Measurements from ENCODE around the gene ITGBL1. TPM values are rescaled to one million over a fixed set of nuclear protein-coding genes. Genes with fewer than 3 reads are reported as not detected.

ITGBL1 gene
- total RNA-seq, 1 experiment from 2014 or later, result 0.22 TPM

DNA sequence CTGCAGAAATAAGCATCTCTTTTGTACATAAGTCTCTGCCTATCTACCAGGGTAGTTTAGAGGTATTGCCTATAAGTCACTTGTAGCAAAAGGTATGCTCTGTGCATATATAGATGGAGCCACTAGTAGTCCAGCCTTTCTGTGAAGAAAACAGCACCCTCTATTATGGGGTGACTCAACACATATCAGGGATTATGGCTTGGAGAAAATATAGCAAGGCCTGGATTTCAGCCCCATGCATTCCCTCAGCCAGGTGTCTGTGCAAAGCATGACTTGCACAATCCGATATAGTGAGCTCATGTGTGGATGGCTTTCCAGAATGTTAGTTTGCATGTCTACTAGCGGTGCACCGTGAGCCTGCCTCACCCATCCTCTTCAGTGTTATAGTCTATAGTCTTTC is 22.7 kb upstream of the ITGBL1 start (continued):
- TF ChIP-seq, protein P1, sequence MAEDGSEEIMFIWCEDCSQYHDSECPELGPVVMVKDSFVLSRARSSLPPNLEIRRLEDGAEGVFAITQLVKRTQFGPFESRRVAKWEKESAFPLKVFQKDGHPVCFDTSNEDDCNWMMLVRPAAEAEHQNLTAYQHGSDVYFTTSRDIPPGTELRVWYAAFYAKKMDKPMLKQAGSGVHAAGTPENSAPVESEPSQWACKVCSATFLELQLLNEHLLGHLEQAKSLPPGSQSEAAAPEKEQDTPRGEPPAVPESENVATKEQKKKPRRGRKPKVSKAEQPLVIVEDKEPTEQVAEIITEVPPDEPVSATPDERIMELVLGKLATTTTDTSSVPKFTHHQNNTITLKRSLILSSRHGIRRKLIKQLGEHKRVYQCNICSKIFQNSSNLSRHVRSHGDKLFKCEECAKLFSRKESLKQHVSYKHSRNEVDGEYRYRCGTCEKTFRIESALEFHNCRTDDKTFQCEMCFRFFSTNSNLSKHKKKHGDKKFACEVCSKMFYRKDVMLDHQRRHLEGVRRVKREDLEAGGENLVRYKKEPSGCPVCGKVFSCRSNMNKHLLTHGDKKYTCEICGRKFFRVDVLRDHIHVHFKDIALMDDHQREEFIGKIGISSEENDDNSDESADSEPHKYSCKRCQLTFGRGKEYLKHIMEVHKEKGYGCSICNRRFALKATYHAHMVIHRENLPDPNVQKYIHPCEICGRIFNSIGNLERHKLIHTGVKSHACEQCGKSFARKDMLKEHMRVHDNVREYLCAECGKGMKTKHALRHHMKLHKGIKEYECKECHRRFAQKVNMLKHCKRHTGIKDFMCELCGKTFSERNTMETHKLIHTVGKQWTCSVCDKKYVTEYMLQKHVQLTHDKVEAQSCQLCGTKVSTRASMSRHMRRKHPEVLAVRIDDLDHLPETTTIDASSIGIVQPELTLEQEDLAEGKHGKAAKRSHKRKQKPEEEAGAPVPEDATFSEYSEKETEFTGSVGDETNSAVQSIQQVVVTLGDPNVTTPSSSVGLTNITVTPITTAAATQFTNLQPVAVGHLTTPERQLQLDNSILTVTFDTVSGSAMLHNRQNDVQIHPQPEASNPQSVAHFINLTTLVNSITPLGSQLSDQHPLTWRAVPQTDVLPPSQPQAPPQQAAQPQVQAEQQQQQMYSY (CRISPR knock-in tag; IDR thresholded peaks at IDR 0.05), result no peak
- TF ChIP-seq, protein P2, sequence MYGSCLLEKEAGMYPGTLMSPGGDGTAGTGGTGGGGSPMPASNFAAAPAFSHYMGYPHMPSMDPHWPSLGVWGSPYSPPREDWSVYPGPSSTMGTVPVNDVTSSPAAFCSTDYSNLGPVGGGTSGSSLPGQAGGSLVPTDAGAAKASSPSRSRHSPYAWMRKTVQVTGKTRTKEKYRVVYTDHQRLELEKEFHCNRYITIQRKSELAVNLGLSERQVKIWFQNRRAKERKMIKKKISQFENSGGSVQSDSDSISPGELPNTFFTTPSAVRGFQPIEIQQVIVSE (CRISPR knock-in tag; IDR thresholded peaks at IDR 0.05; ENCODE audit: borderline replicate concordance), result no peak
- TF ChIP-seq NR3C1 (CRISPR knock-in tag; conservative IDR thresholded peaks at IDR 0.05; ENCODE audit: low read depth) (no peak), NFYB (CRISPR knock-in tag; conservative IDR thresholded peaks at IDR 0.05; ENCODE audit: low read depth) (no peak)
- TF ChIP-seq, protein P3, sequence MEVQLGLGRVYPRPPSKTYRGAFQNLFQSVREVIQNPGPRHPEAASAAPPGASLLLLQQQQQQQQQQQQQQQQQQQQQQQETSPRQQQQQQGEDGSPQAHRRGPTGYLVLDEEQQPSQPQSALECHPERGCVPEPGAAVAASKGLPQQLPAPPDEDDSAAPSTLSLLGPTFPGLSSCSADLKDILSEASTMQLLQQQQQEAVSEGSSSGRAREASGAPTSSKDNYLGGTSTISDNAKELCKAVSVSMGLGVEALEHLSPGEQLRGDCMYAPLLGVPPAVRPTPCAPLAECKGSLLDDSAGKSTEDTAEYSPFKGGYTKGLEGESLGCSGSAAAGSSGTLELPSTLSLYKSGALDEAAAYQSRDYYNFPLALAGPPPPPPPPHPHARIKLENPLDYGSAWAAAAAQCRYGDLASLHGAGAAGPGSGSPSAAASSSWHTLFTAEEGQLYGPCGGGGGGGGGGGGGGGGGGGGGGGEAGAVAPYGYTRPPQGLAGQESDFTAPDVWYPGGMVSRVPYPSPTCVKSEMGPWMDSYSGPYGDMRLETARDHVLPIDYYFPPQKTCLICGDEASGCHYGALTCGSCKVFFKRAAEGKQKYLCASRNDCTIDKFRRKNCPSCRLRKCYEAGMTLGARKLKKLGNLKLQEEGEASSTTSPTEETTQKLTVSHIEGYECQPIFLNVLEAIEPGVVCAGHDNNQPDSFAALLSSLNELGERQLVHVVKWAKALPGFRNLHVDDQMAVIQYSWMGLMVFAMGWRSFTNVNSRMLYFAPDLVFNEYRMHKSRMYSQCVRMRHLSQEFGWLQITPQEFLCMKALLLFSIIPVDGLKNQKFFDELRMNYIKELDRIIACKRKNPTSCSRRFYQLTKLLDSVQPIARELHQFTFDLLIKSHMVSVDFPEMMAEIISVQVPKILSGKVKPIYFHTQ (CRISPR knock-in tag; IDR thresholded peaks at IDR 0.05), result no peak

DNA sequence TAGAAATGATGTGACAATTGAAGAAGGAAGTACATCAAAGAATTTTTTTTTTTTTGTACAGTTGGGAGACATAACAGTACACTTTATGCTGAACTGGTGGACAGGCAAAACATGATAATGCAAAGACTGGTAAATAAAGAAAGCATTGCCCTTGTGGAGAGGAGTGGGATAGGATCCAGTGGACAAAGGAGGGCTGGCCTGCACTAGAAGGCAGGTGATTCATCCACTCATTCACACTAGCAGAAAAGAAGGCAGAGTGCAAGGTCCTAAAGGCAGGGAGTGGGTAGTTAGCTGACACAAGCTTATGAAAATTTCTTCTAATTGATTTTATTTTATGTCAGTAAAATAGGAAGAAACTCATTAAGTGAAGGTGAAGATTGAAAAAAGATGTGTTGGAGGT is 18.6 kb upstream of the ITGBL1 start:
- DNase-seq (ENCODE audit: low spot score) (no peak), ATAC-seq (no peak)
- Mint-ChIP-seq H3K9me3 (no peaks in the 10 kb centered on the region), H3K4me1 (no peaks in the 10 kb centered on the region), H3K4me3 (no peak overlapping the region), H3K27me3 (ENCODE audit: low read depth) (no peaks in the 10 kb centered on the region), H3K27ac (no peak overlapping the region), H3K36me3 (no peaks in the 10 kb centered on the region)
- CTCF ChIA-PET, result no interaction called here
- POLR2A ChIA-PET, result interaction anchor here (0.8 kb wide), 1 partner anchor 348 kb away, joined by 3 read pairs; no protein-coding TSS in a partner anchor
- TF ChIP-seq CREB1 (CRISPR knock-in tag; IDR thresholded peaks at IDR 0.05) (no peak), JAZF1 (CRISPR knock-in tag; IDR thresholded peaks at IDR 0.05) (no peak), NFYB (CRISPR knock-in tag; conservative IDR thresholded peaks at IDR 0.05; ENCODE audit: low read depth) (no peak), FOXJ3 (CRISPR knock-in tag; IDR thresholded peaks at IDR 0.05; ENCODE audit: borderline replicate concordance) (no peak), TEAD1 (CRISPR knock-in tag; IDR thresholded peaks at IDR 0.05) (no peak), GTF2I (CRISPR knock-in tag; conservative IDR thresholded peaks at IDR 0.05) (no peak), TCF7 (CRISPR knock-in tag; IDR thresholded peaks at IDR 0.05; ENCODE audit: low read depth) (no peak)
- TF ChIP-seq, protein P4, sequence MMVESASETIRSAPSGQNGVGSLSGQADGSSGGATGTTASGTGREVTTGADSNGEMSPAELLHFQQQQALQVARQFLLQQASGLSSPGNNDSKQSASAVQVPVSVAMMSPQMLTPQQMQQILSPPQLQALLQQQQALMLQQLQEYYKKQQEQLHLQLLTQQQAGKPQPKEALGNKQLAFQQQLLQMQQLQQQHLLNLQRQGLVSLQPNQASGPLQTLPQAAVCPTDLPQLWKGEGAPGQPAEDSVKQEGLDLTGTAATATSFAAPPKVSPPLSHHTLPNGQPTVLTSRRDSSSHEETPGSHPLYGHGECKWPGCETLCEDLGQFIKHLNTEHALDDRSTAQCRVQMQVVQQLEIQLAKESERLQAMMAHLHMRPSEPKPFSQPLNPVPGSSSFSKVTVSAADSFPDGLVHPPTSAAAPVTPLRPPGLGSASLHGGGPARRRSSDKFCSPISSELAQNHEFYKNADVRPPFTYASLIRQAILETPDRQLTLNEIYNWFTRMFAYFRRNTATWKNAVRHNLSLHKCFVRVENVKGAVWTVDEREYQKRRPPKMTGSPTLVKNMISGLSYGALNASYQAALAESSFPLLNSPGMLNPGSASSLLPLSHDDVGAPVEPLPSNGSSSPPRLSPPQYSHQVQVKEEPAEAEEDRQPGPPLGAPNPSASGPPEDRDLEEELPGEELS (CRISPR knock-in tag; IDR thresholded peaks at IDR 0.05), result no peak
- TF ChIP-seq, protein P5, sequence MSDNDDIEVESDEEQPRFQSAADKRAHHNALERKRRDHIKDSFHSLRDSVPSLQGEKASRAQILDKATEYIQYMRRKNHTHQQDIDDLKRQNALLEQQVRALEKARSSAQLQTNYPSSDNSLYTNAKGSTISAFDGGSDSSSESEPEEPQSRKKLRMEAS (CRISPR knock-in tag; IDR thresholded peaks at IDR 0.05), result no peak
- TF ChIP-seq, protein P6, sequence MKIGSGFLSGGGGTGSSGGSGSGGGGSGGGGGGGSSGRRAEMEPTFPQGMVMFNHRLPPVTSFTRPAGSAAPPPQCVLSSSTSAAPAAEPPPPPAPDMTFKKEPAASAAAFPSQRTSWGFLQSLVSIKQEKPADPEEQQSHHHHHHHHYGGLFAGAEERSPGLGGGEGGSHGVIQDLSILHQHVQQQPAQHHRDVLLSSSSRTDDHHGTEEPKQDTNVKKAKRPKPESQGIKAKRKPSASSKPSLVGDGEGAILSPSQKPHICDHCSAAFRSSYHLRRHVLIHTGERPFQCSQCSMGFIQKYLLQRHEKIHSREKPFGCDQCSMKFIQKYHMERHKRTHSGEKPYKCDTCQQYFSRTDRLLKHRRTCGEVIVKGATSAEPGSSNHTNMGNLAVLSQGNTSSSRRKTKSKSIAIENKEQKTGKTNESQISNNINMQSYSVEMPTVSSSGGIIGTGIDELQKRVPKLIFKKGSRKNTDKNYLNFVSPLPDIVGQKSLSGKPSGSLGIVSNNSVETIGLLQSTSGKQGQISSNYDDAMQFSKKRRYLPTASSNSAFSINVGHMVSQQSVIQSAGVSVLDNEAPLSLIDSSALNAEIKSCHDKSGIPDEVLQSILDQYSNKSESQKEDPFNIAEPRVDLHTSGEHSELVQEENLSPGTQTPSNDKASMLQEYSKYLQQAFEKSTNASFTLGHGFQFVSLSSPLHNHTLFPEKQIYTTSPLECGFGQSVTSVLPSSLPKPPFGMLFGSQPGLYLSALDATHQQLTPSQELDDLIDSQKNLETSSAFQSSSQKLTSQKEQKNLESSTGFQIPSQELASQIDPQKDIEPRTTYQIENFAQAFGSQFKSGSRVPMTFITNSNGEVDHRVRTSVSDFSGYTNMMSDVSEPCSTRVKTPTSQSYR (CRISPR knock-in tag; IDR thresholded peaks at IDR 0.05), result no peak
- TF ChIP-seq, protein P7, sequence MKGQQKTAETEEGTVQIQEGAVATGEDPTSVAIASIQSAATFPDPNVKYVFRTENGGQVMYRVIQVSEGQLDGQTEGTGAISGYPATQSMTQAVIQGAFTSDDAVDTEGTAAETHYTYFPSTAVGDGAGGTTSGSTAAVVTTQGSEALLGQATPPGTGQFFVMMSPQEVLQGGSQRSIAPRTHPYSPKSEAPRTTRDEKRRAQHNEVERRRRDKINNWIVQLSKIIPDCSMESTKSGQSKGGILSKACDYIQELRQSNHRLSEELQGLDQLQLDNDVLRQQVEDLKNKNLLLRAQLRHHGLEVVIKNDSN (CRISPR knock-in tag; IDR thresholded peaks at IDR 0.05), result no peak
- TF ChIP-seq, protein P8, sequence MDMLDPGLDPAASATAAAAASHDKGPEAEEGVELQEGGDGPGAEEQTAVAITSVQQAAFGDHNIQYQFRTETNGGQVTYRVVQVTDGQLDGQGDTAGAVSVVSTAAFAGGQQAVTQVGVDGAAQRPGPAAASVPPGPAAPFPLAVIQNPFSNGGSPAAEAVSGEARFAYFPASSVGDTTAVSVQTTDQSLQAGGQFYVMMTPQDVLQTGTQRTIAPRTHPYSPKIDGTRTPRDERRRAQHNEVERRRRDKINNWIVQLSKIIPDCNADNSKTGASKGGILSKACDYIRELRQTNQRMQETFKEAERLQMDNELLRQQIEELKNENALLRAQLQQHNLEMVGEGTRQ (CRISPR knock-in tag; IDR thresholded peaks at IDR 0.05), result no peak
- TF ChIP-seq, protein P9, sequence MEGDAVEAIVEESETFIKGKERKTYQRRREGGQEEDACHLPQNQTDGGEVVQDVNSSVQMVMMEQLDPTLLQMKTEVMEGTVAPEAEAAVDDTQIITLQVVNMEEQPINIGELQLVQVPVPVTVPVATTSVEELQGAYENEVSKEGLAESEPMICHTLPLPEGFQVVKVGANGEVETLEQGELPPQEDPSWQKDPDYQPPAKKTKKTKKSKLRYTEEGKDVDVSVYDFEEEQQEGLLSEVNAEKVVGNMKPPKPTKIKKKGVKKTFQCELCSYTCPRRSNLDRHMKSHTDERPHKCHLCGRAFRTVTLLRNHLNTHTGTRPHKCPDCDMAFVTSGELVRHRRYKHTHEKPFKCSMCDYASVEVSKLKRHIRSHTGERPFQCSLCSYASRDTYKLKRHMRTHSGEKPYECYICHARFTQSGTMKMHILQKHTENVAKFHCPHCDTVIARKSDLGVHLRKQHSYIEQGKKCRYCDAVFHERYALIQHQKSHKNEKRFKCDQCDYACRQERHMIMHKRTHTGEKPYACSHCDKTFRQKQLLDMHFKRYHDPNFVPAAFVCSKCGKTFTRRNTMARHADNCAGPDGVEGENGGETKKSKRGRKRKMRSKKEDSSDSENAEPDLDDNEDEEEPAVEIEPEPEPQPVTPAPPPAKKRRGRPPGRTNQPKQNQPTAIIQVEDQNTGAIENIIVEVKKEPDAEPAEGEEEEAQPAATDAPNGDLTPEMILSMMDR (IDR thresholded peaks at IDR 0.05), result no peak
- TF ChIP-seq, protein P10, sequence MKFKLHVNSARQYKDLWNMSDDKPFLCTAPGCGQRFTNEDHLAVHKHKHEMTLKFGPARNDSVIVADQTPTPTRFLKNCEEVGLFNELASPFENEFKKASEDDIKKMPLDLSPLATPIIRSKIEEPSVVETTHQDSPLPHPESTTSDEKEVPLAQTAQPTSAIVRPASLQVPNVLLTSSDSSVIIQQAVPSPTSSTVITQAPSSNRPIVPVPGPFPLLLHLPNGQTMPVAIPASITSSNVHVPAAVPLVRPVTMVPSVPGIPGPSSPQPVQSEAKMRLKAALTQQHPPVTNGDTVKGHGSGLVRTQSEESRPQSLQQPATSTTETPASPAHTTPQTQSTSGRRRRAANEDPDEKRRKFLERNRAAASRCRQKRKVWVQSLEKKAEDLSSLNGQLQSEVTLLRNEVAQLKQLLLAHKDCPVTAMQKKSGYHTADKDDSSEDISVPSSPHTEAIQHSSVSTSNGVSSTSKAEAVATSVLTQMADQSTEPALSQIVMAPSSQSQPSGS (CRISPR knock-in tag; IDR thresholded peaks at IDR 0.05; ENCODE audit: borderline replicate concordance, low read depth), result no peak
